ENCODE results near the gene TCL1B. TPM values are rescaled to one million over a fixed set of nuclear protein-coding genes. Genes with fewer than 3 reads are reported as not detected.

The TCL1B gene
- total and polyA plus RNA-seq, 7 donors, result 1.1 TPM; not detected in 6

DNA sequence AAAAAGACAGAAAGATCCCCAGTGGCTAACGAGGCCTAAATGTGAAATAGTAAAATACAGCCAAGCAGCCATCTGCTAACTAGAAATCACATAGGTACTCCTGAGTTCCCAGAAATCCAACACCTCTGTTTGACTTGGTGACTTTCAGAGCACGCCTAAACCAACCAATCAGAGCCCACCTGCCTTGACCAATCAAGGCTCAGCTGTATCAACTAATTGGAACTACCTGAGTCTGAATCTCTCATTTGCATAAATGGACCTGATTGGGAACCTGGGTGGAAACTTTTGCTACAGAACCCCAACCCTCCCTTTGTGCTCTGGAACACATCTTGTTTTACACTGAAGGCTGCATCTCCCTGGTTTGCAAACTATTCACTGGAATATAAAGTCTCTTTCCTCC, 5.1 kb upstream of the TCL1B start:
- Histone ChIP-seq H3K27me3 (peaks cover 0 to 13% (median 0%) of the 10 kb centered on the region in 3 donors), H3K4me3 (no peak overlapping the region), H3K9me3 (no peaks in the 10 kb centered on the region), H3K36me3 (no peaks in the 10 kb centered on the region), H3K27ac (no peak overlapping the region), H3K4me1 (no peaks in the 10 kb centered on the region)
- intact Hi-C loops (cut with DNase I), result no loop called here
- no peak for TF ChIP-seq POLR2A (IDR thresholded peaks at IDR 0.05)
- TF ChIP-seq, protein P1, sequence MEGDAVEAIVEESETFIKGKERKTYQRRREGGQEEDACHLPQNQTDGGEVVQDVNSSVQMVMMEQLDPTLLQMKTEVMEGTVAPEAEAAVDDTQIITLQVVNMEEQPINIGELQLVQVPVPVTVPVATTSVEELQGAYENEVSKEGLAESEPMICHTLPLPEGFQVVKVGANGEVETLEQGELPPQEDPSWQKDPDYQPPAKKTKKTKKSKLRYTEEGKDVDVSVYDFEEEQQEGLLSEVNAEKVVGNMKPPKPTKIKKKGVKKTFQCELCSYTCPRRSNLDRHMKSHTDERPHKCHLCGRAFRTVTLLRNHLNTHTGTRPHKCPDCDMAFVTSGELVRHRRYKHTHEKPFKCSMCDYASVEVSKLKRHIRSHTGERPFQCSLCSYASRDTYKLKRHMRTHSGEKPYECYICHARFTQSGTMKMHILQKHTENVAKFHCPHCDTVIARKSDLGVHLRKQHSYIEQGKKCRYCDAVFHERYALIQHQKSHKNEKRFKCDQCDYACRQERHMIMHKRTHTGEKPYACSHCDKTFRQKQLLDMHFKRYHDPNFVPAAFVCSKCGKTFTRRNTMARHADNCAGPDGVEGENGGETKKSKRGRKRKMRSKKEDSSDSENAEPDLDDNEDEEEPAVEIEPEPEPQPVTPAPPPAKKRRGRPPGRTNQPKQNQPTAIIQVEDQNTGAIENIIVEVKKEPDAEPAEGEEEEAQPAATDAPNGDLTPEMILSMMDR (IDR thresholded peaks at IDR 0.05), result no peak
- no peak for TF ChIP-seq EP300 (IDR thresholded peaks at IDR 0.05)
- TF ChIP-seq POLR2AphosphoS5 (IDR thresholded peaks at IDR 0.05), result no peak
- DNase-seq, result no peak
- WGBS, 2 donors, result 69 to 82% methylated on average over 2 of the region's 2 CpGs

DNA sequence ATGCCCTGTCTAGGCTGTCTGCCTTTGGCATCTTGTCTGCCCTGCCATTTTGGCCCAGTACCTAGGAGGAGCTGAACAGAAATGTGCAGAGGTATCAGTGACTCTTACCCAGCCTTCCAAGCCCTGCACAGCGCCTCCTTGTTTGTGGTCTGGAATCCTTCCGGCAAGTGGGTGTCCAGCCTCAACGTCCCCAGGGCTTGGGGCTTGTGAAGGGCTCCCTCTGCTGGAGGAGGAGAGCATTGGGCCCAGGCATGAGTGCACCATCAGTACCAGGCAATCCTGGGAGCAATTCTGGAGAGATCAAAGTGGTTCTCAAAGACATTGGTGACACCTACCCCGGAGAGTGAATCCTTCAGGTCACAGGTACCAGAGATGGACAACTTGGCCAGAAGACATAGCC, 2.4 kb upstream of the TCL1B start:
- H3K36me3 ChIP-seq, result no peaks in the 10 kb centered on the region

DNA sequence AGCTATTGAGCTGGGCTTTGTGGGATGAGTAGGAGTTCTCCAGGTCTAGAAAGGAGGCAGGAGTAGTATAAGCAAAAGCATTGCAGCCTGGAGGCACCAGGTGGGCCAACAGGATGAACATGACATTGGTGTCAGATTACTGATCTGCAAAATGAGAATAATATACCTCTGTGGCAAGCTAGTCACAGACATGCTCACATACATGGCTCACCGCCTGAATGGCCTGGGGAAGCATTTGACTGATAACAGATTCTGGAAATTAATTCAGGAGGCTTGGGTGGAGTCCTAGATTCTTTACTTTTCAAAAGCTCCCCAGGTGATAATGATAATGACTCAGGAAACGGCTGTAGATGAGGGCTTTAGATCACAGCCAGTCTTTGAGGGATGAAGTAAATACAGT, 709 bp downstream of the TCL1B start:
- Histone ChIP-seq H3K36me3 (no peaks in the 10 kb centered on the region), H3K4me1 (no peaks in the 10 kb centered on the region), H3K9me3 (no peaks in the 10 kb centered on the region), H3K27me3 (peaks cover 0 to 19% (median 0%) of the 10 kb centered on the region in 3 donors), H3K4me3 (no peak overlapping the region), H3K27ac (no peak overlapping the region)
- TF ChIP-seq POLR2A (IDR thresholded peaks at IDR 0.05) (no peak), EP300 (IDR thresholded peaks at IDR 0.05) (no peak)
- TF ChIP-seq, protein P1 (IDR thresholded peaks at IDR 0.05), result no peak
- 56 to 69% methylated on average over 2 of the region's 2 CpGs for WGBS, 2 donors
- intact Hi-C loops (cut with DNase I), result no loop called here
- no peak for DNase-seq

More for the DNA sequence above, 2.4 kb upstream of the TCL1B start:
- H3K9me3 ChIP-seq, result no peaks in the 10 kb centered on the region
- no peak overlapping the region for H3K27ac ChIP-seq
- no peak for TF ChIP-seq POLR2A (IDR thresholded peaks at IDR 0.05)
- no peak for TF ChIP-seq POLR2AphosphoS5 (IDR thresholded peaks at IDR 0.05)
- TF ChIP-seq EP300 (IDR thresholded peaks at IDR 0.05), result no peak
- TF ChIP-seq, protein P1 (IDR thresholded peaks at IDR 0.05), result no peak
- H3K27me3 ChIP-seq, result peaks cover 0 to 19% (median 0%) of the 10 kb centered on the region in 3 donors
- intact Hi-C loops (cut with DNase I), result no loop called here
- DNase-seq, result no peak
- WGBS, 2 donors, result 43 to 51% methylated on average over 4 of the region's 4 CpGs
- no peak overlapping the region for H3K4me3 ChIP-seq
- H3K4me1 ChIP-seq, result no peaks in the 10 kb centered on the region

DNA sequence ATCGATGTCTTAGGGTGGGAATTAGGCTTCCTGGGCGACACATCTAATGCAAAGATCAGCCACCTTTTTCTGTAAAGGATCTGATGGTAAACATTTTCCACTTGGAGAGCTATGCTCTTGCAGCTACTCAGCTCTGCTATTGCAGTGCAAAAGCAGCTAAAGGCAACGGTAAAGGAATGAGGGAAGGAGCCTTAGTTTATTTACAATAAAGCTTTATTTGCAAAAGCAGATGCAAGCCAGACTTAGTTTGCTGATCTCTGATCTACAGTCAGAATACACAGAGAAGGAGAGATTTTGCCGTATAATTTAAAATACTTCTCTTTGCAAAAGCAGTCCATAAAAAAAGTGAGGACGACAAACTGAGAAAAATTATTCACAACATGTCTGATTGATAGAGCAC, 3.2 kb downstream of the TCL1B start:
- intact Hi-C loops (cut with DNase I), result no loop called here
- H3K27ac ChIP-seq, result no peak overlapping the region

More for the DNA sequence above, 3.2 kb downstream of the TCL1B start:
- H3K4me1 ChIP-seq, result no peaks in the 10 kb centered on the region
- H3K9me3 ChIP-seq, result no peaks in the 10 kb centered on the region
- no peak overlapping the region for H3K4me3 ChIP-seq
- WGBS, 2 donors, result 44 to 47% methylated on average over 5 of the region's 5 CpGs
- H3K27me3 ChIP-seq, result peaks cover 0 to 19% (median 0%) of the 10 kb centered on the region in 3 donors
- H3K36me3 ChIP-seq, result no peaks in the 10 kb centered on the region
- no peak for TF ChIP-seq EP300 (IDR thresholded peaks at IDR 0.05)
- TF ChIP-seq POLR2AphosphoS5 (IDR thresholded peaks at IDR 0.05), result no peak
- TF ChIP-seq POLR2A (IDR thresholded peaks at IDR 0.05), result no peak
- TF ChIP-seq, protein P1 (IDR thresholded peaks at IDR 0.05), result no peak
- no peak for DNase-seq
